Heart right ventricle (tissue), 16 donors: ENCODE results near the gene SMAD3. TPM values are rescaled to one million over a fixed set of nuclear protein-coding genes. Genes with fewer than 3 reads are reported as not detected.
A peak's percentile ranks its signal among the peaks of the same experiment; 100 is the strongest.

Experiments used
- ATAC-seq, 8 donors: fragments of 200-7000 bp; cut with Tn5 transposase; one replicate each; pipeline ENCODE4 v1.9.1; 2020; ENCODE audit warnings: mild to moderate bottlenecking in 8 of 8, moderate library complexity in 8 of 8, moderate number of reproducible peaks in 1 of 8
- DNase-seq, 2 donors: peaks; one replicate each; pipeline ENCODE4 v3.0.0-alpha.2; 2020
- H3K27ac ChIP-seq, 10 donors: fragments of 200-600 bp; sonication (generic) in 2 of 10; one replicate each; pipeline versions ENCODE4 v1.5.0 to v1.8.0; 2020 to 2022; ENCODE audit warnings: mild to moderate bottlenecking in 3 of 10
- H3K27me3 ChIP-seq, 7 donors: fragments of 200-600 bp; one replicate each; pipeline ENCODE4 v1.8.0; 2021 to 2022; ENCODE audit warnings: mild to moderate bottlenecking in 2 of 7
- H3K36me3 ChIP-seq, 9 donors: fragments of 200-600 bp; sonication (generic) in 1 of 9; one replicate each; pipeline versions ENCODE4 v1.5.0 to v1.8.0; 2020 to 2022; ENCODE audit warnings: mild to moderate bottlenecking in 2 of 9
- H3K4me1 ChIP-seq, 9 donors: fragments of 200-600 bp; sonication (generic) in 1 of 9; one replicate each; pipeline versions ENCODE4 v1.5.0 to v1.8.0; 2020 to 2022; ENCODE audit warnings: mild to moderate bottlenecking in 4 of 9
- H3K4me3 ChIP-seq, 10 donors: fragments of 200-600 bp; sonication (generic) in 2 of 10; one replicate each; pipeline versions ENCODE4 v1.5.0 to v1.8.0; 2020 to 2022; ENCODE audit warnings: mild to moderate bottlenecking in 7 of 10, moderate library complexity in 2 of 10
- H3K9me3 ChIP-seq, 11 donors: fragments of 200-600 bp in 10 of 11; sonication (generic) in 2 of 11; one replicate each; pipeline versions ENCODE4 v1.5.0 to v1.8.0; 2013 to 2022; ENCODE audit warnings: mild to moderate bottlenecking in 2 of 11, control low read depth in 1 of 11, moderate library complexity in 1 of 11
- WGBS, 2 donors: extraction: QIAGEN DNeasy Blood & Tissue Kit; methylation state at CpG; one replicate each; pipeline ENCODE4 v1.1.7; 2013; ENCODE audit warnings: inconsistent platforms in 1 of 2; 5-methylcytosine and 5-hydroxymethylcytosine counted together
- intact Hi-C, 10 donors: fragments of 100-400 bp; cut with DNase I; formaldehyde crosslinking; loops; one replicate each; pipeline versions ENCODE4 v1.11.1 to v1.14.2; 2022
- polyA plus RNA-seq, 2 donors: library from polyadenylated mRNA; stranded (reverse); fragments of 200-250 nt; gene quantifications; one replicate each; pipeline ENCODE4 v1.2.3, GENCODE V29; 2013
- total RNA-seq, 10 donors: library from RNA; stranded (reverse); fragmentation: NEBNext Ultra II Directional in 3 of 10; extraction: Animal tissue kit (Norgen Biotek cat#: 25700) in 3 of 10; gene quantifications; one replicate each; pipeline versions ENCODE4 v1.2.1 to v1.2.4, GENCODE V29; 2021 to 2023
- TF ChIP-seq, protein P1 (sequence below), 9 donors: fragments of 200-600 bp; sonication (generic) in 2 of 9; IDR thresholded peaks; one replicate each; pipeline versions ENCODE4 v1.5.0 to v1.8.0; 2021 to 2022; ENCODE audit warnings: antibody characterized with exemption in 9 of 9, mild to moderate bottlenecking in 5 of 9, moderate library complexity in 1 of 9
- donor health status: Arrhythmogenic right ventricular cardiomyopathy.
- donor health status: ischemic (EF 13 %, LVEDD 7.1; RV severe dilation, severe dysfunction).
- donor health status: healthy with polysubstance abuse.
- donor health status: DM: no; HTN: yes; CAD: no.
- donor health status: DM: no; HTN: no; CAD: no.
- donor health status: ischemic (EF 25% LVEDD 6.9; RV normal size, moderate dysfunction).
- donor health status: ischemic (EF 25% LVEDD 5.7; RV mildly dilated, moderate dysfunction).
- donor health status: healthy.
- donor health status: DM: yes; HTN: yes; CAD: no.
- donor health status: Ischemic cardiomyopathy.
- donor health status: ischemic (EF 35%, LVEDD 5.7; RV mildly dilated, moderate dysfunction).
- donor health status: nonischemic (EF 11% LVEDD 7.7; RV severe dilation, severe dysfunction).
- donor health status: DM: yes; HTN: yes; CAD: no.
- donor health status: PGD.
- donor health status: ischemic (EF 29% LVEDD 5.4; RV normal size, mild dysfunction).
- donor health status: nonischemic (EF 23%, LVEDD 6.1; RV moderate dilation, normal function).

Gene SMAD3
- total and polyA plus RNA-seq, 12 donors = 6.2 to 44.8 (median 15.5) TPM

GRCh38 chr15:67133738-67134066 is 68.3 kb downstream of the SMAD3 start:
- intact Hi-C loops = no loop called here
- H3K9me3 ChIP-seq = no peaks in the 10 kb centered on the region
- peak in 1 of 8 donors; percentile 1 for ATAC-seq
- H3K4me3 ChIP-seq = no peak overlapping the region
- H3K36me3 ChIP-seq = peaks cover 0 to 7% (median 0%) of the 10 kb centered on the region in 9 donors
- no peak for DNase-seq
- 67 to 68% methylated on average over 3 of the region's 3 CpGs for WGBS, 2 donors
- peak overlapping the region in 9 of 10 donors; percentile 63 to 89 (median 81) for H3K27ac ChIP-seq
- peaks cover 22 to 85% (median 71%) of the 10 kb centered on the region in 9 donors for H3K4me1 ChIP-seq
- TF ChIP-seq, protein P1, sequence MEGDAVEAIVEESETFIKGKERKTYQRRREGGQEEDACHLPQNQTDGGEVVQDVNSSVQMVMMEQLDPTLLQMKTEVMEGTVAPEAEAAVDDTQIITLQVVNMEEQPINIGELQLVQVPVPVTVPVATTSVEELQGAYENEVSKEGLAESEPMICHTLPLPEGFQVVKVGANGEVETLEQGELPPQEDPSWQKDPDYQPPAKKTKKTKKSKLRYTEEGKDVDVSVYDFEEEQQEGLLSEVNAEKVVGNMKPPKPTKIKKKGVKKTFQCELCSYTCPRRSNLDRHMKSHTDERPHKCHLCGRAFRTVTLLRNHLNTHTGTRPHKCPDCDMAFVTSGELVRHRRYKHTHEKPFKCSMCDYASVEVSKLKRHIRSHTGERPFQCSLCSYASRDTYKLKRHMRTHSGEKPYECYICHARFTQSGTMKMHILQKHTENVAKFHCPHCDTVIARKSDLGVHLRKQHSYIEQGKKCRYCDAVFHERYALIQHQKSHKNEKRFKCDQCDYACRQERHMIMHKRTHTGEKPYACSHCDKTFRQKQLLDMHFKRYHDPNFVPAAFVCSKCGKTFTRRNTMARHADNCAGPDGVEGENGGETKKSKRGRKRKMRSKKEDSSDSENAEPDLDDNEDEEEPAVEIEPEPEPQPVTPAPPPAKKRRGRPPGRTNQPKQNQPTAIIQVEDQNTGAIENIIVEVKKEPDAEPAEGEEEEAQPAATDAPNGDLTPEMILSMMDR (IDR thresholded peaks at IDR 0.05) = no peak
- no peaks in the 10 kb centered on the region for H3K27me3 ChIP-seq

- Histone ChIP-seq H3K4me3 (peak overlapping the region in 3 of 10 donors; percentile 11 to 17 (median 12)), H3K27ac (peak overlapping the region; percentile 63 to 89 (median 80)), H3K4me1 (peaks cover 22 to 89% (median 77%) of the 10 kb centered on the region in 9 donors), H3K27me3 (no peaks in the 10 kb centered on the region), H3K36me3 (peaks cover 0 to 7% (median 0%) of the 10 kb centered on the region in 9 donors), H3K9me3 (no peaks in the 10 kb centered on the region)
- peak in 1 of 2 donors; percentile 51 for DNase-seq
- intact Hi-C loops = no loop called here
- peak; percentile 24 to 77 (median 66) for ATAC-seq
- TF ChIP-seq, protein P1 (IDR thresholded peaks at IDR 0.05) = no peak
- 48 to 58% methylated on average over 13 of the region's 13 CpGs for WGBS, 2 donors
These were observed 68.9 kb downstream of the SMAD3 start for GRCh38 chr15:67134067-67134838.

DNA sequence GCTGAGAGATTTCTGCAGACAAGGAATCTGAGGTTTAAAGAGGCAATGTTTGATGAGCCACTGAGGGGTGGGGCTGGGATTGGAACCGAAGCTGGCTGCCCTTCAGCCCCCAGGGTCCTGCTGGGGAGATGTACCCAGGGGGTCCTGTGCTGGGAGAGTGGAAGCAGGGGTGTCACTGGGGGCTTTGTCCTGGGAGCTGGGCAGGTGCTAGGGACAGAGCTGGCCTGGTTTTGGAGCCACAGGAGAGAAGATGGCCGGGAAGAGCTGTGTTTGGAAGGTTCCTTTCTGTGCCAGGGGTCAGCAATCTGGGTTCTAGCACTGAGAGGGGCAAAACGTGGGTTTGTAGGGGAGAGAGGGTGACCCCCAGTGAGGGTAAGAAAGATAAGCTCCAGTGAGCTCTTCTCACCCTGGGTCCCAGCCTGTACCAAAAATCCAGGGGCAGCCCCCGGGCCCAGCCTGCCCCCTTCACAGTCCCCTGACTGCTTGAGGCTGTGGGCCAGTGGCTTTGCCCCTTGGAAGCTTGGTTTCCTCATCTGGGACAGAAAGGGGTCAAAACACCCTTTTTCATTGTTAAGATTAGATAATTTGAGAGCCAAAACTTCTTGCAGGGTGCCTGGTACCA is 69.6 kb downstream of the SMAD3 start:
- TF ChIP-seq, protein P1 (IDR thresholded peaks at IDR 0.05) = no peak
- peak overlapping the region in 2 of 10 donors; percentile 12 to 17 for H3K4me3 ChIP-seq
- DNase-seq (no peak), ATAC-seq (peak in 4 of 8 donors; percentile 5 to 11 (median 6))
- no peaks in the 10 kb centered on the region for H3K9me3 ChIP-seq
- peak overlapping the region; percentile 63 to 89 (median 80) for H3K27ac ChIP-seq
- H3K4me1 ChIP-seq = peaks cover 22 to 94% (median 84%) of the 10 kb centered on the region in 9 donors
- 74 to 76% methylated on average over 4 of the region's 4 CpGs for WGBS, 2 donors
- H3K36me3 ChIP-seq = peaks cover 0 to 3% (median 0%) of the 10 kb centered on the region in 9 donors
- intact Hi-C loops = loop anchor here in 1 of 10 donors (5.0 kb wide), 1 partner anchor 1303 kb away; no protein-coding TSS in a partner anchor
- no peaks in the 10 kb centered on the region for H3K27me3 ChIP-seq

- 88% methylated on average over 4 of the region's 4 CpGs for WGBS, 2 donors
- TF ChIP-seq, protein P1 (IDR thresholded peaks at IDR 0.05) = no peak
- Histone ChIP-seq H3K36me3 (no peaks in the 10 kb centered on the region), H3K4me3 (no peak overlapping the region), H3K4me1 (peaks cover 22 to 96% (median 89%) of the 10 kb centered on the region in 9 donors), H3K27ac (peak overlapping the region in 8 of 10 donors; percentile 63 to 89 (median 81)), H3K27me3 (no peaks in the 10 kb centered on the region), H3K9me3 (no peaks in the 10 kb centered on the region)
- ATAC-seq (no peak), DNase-seq (no peak)
- intact Hi-C loops = loop anchor here in 1 of 10 donors (5.0 kb wide), 1 partner anchor 1303 kb away; no protein-coding TSS in a partner anchor
These were observed 70.1 kb downstream of the SMAD3 start for GRCh38 chr15:67135494-67135893.
